GM12878 (cell line): ENCODE data around the gene BICD1. TPM values are rescaled to one million over a fixed set of nuclear protein-coding genes. Genes with fewer than 3 reads are reported as not detected.
A peak's percentile ranks its signal among the peaks of the same experiment; 100 is the strongest.

ENCODE experiments used
- ATAC-seq: fragments of 200-7000 bp; cut with Tn5 transposase; 3 replicates; pipeline ENCODE4 v1.9.1; 2020; ENCODE audit warnings: mild to moderate bottlenecking, moderate library complexity
- BruUV-seq: library from RNA; stranded (reverse); fragments of 400-500 nt; replicated peaks from 2 replicates; lab custom pipeline; 2021; lab: Mats Ljungman, UMichigan
- CTCF ChIA-PET: fragments of 300-600 bp; sonication (Branson Sonifier 250); formaldehyde crosslinking; extraction: SDS; loops from one replicate; lab custom pipeline; 2021; ENCODE audit warnings: inconsistent platforms; lab: Yijun Ruan, JAX
- POLR2A ChIA-PET: fragments of 350-600 bp; formaldehyde crosslinking; extraction: SDS; loops from one replicate; lab custom pipeline; 2021; ENCODE audit warnings: inconsistent platforms; lab: Charles Lee
- RAD21 ChIA-PET: fragments of 300-600 bp; sonication (Branson Sonifier 250); formaldehyde crosslinking; loops from one replicate; lab custom pipeline; 2023; ENCODE audit warnings: antibody characterized with exemption; ENCODE audit not compliant: unreplicated experiment; lab: Charles Lee
- SMC1A ChIA-PET: fragments of 300-600 bp; sonication (Branson Sonifier 250); formaldehyde crosslinking; loops from one replicate; lab custom pipeline; 2023; ENCODE audit not compliant: unreplicated experiment, uncharacterized antibody; lab: Charles Lee
- DNase-seq: peaks from one replicate; pipeline ENCODE4 v3.0.0-alpha.2; 2011; ENCODE audit warnings: low read depth, low spot score
- FAIRE-seq: peaks from 3 replicates; lab custom pipeline; 2011; peaks lifted over from hg19 to GRCh38; lab: Jason Lieb, UNC
- H2AFZ ChIP-seq: 2 replicates; pipeline ENCODE4 v1.6.0; 2011; ENCODE audit warnings: low read depth, low read length, control low read depth; ENCODE audit not compliant: control insufficient read depth
- H3K27ac ChIP-seq: 2 replicates; pipeline ENCODE4 v1.5.1; 2011; ENCODE audit warnings: control low read depth; ENCODE audit not compliant: control insufficient read depth, insufficient read depth
- H3K27me3 ChIP-seq, 2 experiments: replicated peaks in 1 of 2; 2 replicates each; pipeline versions ENCODE4 v1.6.0 to v1.6.1; 2011; ENCODE audit warnings: low read length in 1 of 2; ENCODE audit not compliant: control insufficient read depth in 2 of 2, insufficient read depth in 2 of 2
- H3K36me3 ChIP-seq, 2 experiments: 2 replicates each; pipeline ENCODE4 v1.5.1; 2011; ENCODE audit warnings: low read length in 1 of 2; ENCODE audit not compliant: control insufficient read depth in 2 of 2, insufficient read depth in 2 of 2
- H3K4me1 ChIP-seq: 2 replicates; pipeline ENCODE4 v1.6.1; 2011; ENCODE audit warnings: mild to moderate bottlenecking, low read length, moderate library complexity, mixed read lengths; ENCODE audit not compliant: control insufficient read depth, insufficient read depth
- H3K4me2 ChIP-seq: 2 replicates; pipeline ENCODE4 v1.6.0; 2011; ENCODE audit warnings: control low read depth; ENCODE audit not compliant: control insufficient read depth, insufficient read depth
- H3K4me3 ChIP-seq: fragments of 200-600 bp; sonication (generic); 2 replicates; pipeline ENCODE4 v1.5.1; 2016
- H3K79me2 ChIP-seq: 2 replicates; pipeline ENCODE4 v1.6.0; 2011; ENCODE audit warnings: low read length; ENCODE audit not compliant: control insufficient read depth, insufficient read depth
- H3K9ac ChIP-seq: 2 replicates; pipeline ENCODE4 v1.8.0; 2011; ENCODE audit warnings: low read length, control low read depth, mixed read lengths; ENCODE audit not compliant: control insufficient read depth, insufficient read depth
- H3K9me3 ChIP-seq: replicated peaks from 3 replicates; pipeline ENCODE4 v1.5.1; 2011; ENCODE audit warnings: mild to moderate bottlenecking, low read length; ENCODE audit not compliant: control insufficient read depth, insufficient read depth
- H4K20me1 ChIP-seq: 2 replicates; pipeline ENCODE4 v1.6.0; 2011; ENCODE audit not compliant: control insufficient read depth, insufficient read depth
- CBX3 ChIP-seq: fragments of 200-600 bp; sonication (generic); IDR thresholded peaks from 2 replicates; pipeline ENCODE4 v1.6.1; 2016; ENCODE audit warnings: low read depth, borderline replicate concordance
- CREM ChIP-seq: IDR thresholded peaks from 2 replicates; pipeline ENCODE4 v1.6.1; 2014; ENCODE audit warnings: antibody characterized with exemption, low read depth
- JUNB ChIP-seq: IDR thresholded peaks from 2 replicates; pipeline ENCODE4 v1.6.1; 2016; ENCODE audit warnings: antibody characterized with exemption, mild to moderate bottlenecking
- SPI1 ChIP-seq: IDR thresholded peaks from 2 replicates; pipeline ENCODE4 v1.6.1; 2011; ENCODE audit warnings: low read depth, mild to moderate bottlenecking, low read length, moderate library complexity, borderline replicate concordance; ENCODE audit not compliant: insufficient read depth
- ZNF207 ChIP-seq: fragments of 450-650 bp; IDR thresholded peaks from 2 replicates; pipeline ENCODE4 v1.6.1; 2014; ENCODE audit warnings: antibody characterized with exemption, mild to moderate bottlenecking, borderline replicate concordance
- ZNF24 ChIP-seq: fragments of 450-650 bp; IDR thresholded peaks from 2 replicates; pipeline ENCODE4 v1.6.1; 2017; ENCODE audit warnings: antibody characterized with exemption, mild to moderate bottlenecking
- WGBS: methylation state at CpG from one replicate; pipeline ENCODE4 v1.1.6; 2016; ENCODE audit warnings: low lambda C conversion rate; ENCODE audit not compliant: insufficient replicate concordance, insufficient coverage; ENCODE audit errors: missing lambda C conversion rate; 5-methylcytosine and 5-hydroxymethylcytosine counted together
- in situ Hi-C: fragments of 300-500 bp; cut with MboI; formaldehyde crosslinking; loops from 9 replicates; pipeline ENCODE4 v1.14.3; 2018; ENCODE audit warnings: mixed read lengths
- intact Hi-C: fragments of 100-400 bp; cut with micrococcal nuclease; formaldehyde crosslinking; loops from one replicate; pipeline ENCODE4 v1.14.2; 2022; ENCODE audit not compliant: unreplicated experiment
- polyA plus RNA-seq, 11 experiments: library from polyadenylated mRNA; depleted of rRNA in 4 of 11; unstranded in 6 of 11; stranded (reverse) in 5 of 11; fragments of >200 nt; fragmentation: Nextera tagmentation in 4 of 11; fragmentation: Illumina TruSeq in 1 of 11; extraction: Ambion mirVana in 4 of 11; extraction: Trizol in 1 of 11; gene quantifications; 1 replicate in 1 of 11; 2 replicates in 10 of 11; pipeline versions ENCODE4 v1.2.1 to v1.2.3, GENCODE V29; 2011 to 2016; ENCODE audit warnings: inconsistent platforms in 2 of 11, missing spikeins in 2 of 11, low read depth in 1 of 11
- total RNA-seq, 4 experiments: library from RNA; depleted of rRNA in 3 of 4; stranded (reverse); fragments of >200 nt in 3 of 4; fragmentation: Illumina TruSeq in 1 of 4; extraction: Trizol in 1 of 4; gene quantifications; 2 replicates each; pipeline versions ENCODE4 v1.2.1 to v1.2.3, GENCODE V29; 2013 to 2021

The BICD1 gene
- total and polyA plus RNA-seq, 10 of the 15 experiments (the other 5 are each of a cell fraction or from before 2014, with no cell fraction given), result 4.7 to 32.5 (median 14.4) TPM

GRCh38 chr12:32197421-32197820, 90.8 kb downstream of the BICD1 start:
- H3K79me2 ChIP-seq, result no peaks in the 10 kb centered on the region
- no peaks in the 10 kb centered on the region for H4K20me1 ChIP-seq
- H3K27me3 ChIP-seq, result no peaks in the 10 kb centered on the region
- ChIA-PET SMC1A (interaction anchor here (0.7 to 1.0 kb wide), 2 partner anchors 12 to 515 kb away, joined by 3 read pairs; no protein-coding TSS in a partner anchor), CTCF (interaction anchor here (0.6 kb wide), 1 partner anchor 419 kb away, joined by 3 read pairs; no protein-coding TSS in a partner anchor), RAD21 (no interaction called here), POLR2A (no interaction called here)
- H3K9me3 ChIP-seq, result peaks cover 5% of the 10 kb centered on the region; the same call in 2 of the 3 replicates
- ATAC-seq, result no peak
- H3K4me1 ChIP-seq, result no peaks in the 10 kb centered on the region
- H2AFZ ChIP-seq, result no peak overlapping the region
- 97% methylated on average over 2 of the region's 2 CpGs for WGBS
- no peak for DNase-seq
- no peak overlapping the region for H3K9ac ChIP-seq
- no peak overlapping the region for H3K4me3 ChIP-seq
- in situ Hi-C loops, result no loop called here
- H3K36me3 ChIP-seq, result no peaks in the 10 kb centered on the region
- TF ChIP-seq ZNF24, result no peak
- intact Hi-C loops, result no loop called here
- no peak overlapping the region for H3K27ac ChIP-seq
- no peak for FAIRE-seq
- BruUV-seq, result no TSS peak
- H3K4me2 ChIP-seq, result no peak overlapping the region

GRCh38 chr12:32198555-32198954, 91.9 kb downstream of the BICD1 start:
- H3K9ac ChIP-seq, result no peak overlapping the region
- H3K27me3 ChIP-seq, result no peaks in the 10 kb centered on the region
- in situ Hi-C loops (no loop called here), intact Hi-C loops (no loop called here)
- WGBS, result 10% methylated on average over 1 of the region's 2 CpGs
- H3K79me2 ChIP-seq, result no peaks in the 10 kb centered on the region
- no peak overlapping the region for H3K4me2 ChIP-seq
- no TSS peak for BruUV-seq
- TF ChIP-seq CREM (no peak), ZNF207 (no peak), SPI1 (no peak), JUNB (peak; percentile 32; the same call in 1 of the 2 replicates), CBX3 (no peak)
- H4K20me1 ChIP-seq, result no peaks in the 10 kb centered on the region
- no peaks in the 10 kb centered on the region for H3K36me3 ChIP-seq
- FAIRE-seq (no peak), ATAC-seq (0 out of 3 replicates have a peak, but pooled peaks have one; percentile 21), DNase-seq (no peak)
- H3K4me3 ChIP-seq, result no peak overlapping the region
- SMC1A ChIA-PET, result no interaction called here
- H3K4me1 ChIP-seq, result no peaks in the 10 kb centered on the region
- CTCF ChIA-PET, result interaction anchor here (0.6 to 1.2 kb wide), 2 partner anchors 25 to 474 kb away, joined by 3 read pairs; no protein-coding TSS in a partner anchor
- H3K27ac ChIP-seq, result no peak overlapping the region
- H2AFZ ChIP-seq, result no peak overlapping the region
- RAD21 ChIA-PET, result no interaction called here
- POLR2A ChIA-PET, result interaction anchor here (0.6 kb wide), 1 partner anchor 512 kb away, joined by 3 read pairs; no protein-coding TSS in a partner anchor
- H3K9me3 ChIP-seq, result peaks cover 5% of the 10 kb centered on the region; the same call in 2 of the 3 replicates
